GM19328 (cell line): ENCODE data around the gene EFNA3.

ENCODE experiments used
- ATAC-seq: cut with Tn5 transposase; IDR thresholded peaks from one replicate; pipeline ENCODE4 v1.9.1; 2021; ENCODE audit warnings: mild to moderate bottlenecking, moderate library complexity; ENCODE audit not compliant: unreplicated experiment

The EFNA3 gene

GRCh38 chr1:155048449-155049334, 29.9 kb upstream of the EFNA3 start:
- no peak for ATAC-seq

DNA sequence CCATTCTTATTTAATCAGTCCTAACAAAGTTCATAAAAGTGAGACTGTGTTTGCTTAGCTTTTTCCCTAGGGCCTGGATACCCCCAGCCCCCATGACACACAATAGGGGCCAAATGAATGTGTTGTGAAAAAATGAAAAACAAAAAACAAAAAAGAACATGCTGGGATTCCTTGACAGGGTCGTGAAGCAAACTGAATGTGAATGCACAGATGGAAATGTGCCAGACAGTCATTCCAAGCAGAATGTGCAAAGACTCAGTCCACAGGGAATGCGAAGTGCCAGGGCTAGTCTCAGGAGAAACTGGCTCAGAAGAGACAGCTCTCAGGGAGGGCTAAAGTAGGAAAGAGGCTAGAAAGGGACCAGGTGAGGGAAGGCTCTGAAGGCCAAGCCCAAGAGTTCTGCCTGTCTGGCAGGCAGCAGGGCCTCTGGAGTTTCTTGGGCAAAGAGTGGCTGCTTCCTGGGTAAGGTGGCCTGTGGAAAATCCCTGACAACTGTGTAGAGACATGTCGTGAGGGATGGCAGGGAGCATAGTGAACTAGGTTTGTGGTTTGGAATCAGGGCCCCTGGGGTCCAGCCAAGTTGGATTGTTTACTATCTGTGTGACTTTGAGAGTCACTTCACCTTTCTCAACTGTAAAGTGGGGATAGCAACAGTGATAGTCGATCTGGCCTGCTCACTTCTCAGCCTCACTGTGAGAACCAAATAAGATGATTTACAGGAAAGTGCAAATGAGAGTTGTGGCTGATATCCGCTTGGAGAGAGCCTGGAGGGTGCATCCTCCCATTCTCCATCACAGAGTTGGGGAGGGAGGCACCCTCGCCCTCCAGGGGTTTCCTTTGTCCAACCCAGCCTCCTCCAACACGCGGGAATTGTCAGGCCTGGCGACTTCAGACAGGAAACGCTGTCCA, 28.7 kb upstream of the EFNA3 start:
- no peak for ATAC-seq

DNA sequence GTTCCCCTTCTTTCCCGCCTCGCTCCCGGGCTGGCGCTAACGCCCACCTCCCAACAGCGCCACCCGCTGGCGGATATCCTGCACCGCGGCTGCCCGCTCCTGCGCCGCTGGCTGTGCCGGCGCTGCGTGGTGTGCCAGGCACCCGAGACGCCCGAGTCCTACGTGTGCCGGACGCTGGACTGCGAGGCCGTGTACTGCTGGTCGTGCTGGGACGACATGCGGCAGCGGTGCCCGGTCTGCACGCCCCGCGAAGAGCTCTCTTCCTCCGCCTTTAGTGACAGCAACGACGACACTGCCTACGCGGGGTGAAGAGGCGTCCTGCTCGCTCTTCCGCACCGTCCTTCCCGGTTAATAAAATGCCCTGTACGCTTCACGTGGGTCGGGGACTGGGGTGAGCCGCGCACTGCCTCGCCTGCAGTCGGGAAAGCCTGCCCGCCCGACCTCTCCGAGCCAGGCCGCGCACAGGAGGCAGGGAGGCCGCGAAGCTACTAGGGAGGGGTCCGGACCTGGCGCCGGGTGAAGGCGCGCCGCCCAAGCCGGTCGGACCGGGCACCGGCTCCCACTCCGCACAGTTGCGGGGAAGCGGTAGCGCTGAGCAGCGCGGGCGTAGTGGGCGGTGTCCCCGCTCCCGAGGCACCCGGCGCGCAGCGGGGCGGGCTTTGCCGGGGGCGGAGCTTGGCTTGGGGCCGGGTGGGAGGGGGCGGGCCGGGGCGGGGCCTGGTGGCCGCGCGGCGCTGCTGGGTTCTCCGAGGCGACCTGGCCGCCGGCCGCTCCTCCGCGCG, 27.9 kb upstream of the EFNA3 start, which contains the start of gene ADAM15:
Gene ADAM15 (plus strand): TSS at position 757 of the 782 bp plus-strand sequence. CDS start 71 bp downstream, outside the sequence.
- peak; percentile 70 for ATAC-seq

DNA sequence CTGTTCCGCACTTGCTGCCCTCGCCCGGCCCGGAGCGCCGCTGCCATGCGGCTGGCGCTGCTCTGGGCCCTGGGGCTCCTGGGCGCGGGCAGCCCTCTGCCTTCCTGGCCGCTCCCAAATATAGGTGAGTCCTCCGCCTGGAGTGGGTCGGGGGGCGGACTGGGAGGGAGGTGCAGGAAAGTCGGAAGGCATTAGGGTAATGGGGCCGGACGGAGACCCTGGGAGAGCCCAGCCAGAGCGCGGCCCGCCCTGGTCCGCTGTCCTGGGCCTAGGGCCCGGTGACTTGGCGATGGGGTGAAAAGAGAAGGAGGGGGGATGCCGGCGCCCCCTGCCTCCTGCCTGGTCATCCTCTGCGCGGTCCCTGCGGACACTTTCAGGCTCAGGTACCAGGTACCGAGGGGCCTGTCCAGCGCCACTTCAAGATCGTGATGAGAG, 27.3 kb upstream of the EFNA3 start:
- ATAC-seq: no peak

GRCh38 chr1:155051777-155052398, 26.7 kb upstream of the EFNA3 start:
- ATAC-seq: no peak

GRCh38 chr1:155052439-155053395, 25.9 kb upstream of the EFNA3 start:
- ATAC-seq: no peak

GRCh38 chr1:155053531-155054105, 25.0 kb upstream of the EFNA3 start:
- ATAC-seq: no peak

DNA sequence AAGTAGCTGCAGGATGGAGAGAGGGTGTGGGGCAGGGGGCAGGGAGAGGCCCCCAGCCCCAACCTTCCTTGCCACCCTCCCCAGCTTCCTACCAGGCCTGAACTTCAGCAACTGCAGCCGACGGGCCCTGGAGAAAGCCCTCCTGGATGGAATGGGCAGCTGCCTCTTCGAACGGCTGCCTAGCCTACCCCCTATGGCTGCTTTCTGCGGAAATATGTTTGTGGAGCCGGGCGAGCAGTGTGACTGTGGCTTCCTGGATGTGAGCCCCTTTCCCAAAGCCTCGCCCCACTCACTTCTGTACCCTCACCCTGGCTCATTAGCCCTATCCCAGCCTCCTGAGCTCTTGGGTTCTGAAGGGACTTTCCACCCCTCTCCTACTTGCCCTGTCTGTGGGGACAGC, 21.5 kb upstream of the EFNA3 start:
- ATAC-seq: no peak

- no peak for ATAC-seq
These were observed 20.8 kb upstream of the EFNA3 start for GRCh38 chr1:155057788-155058211.

DNA sequence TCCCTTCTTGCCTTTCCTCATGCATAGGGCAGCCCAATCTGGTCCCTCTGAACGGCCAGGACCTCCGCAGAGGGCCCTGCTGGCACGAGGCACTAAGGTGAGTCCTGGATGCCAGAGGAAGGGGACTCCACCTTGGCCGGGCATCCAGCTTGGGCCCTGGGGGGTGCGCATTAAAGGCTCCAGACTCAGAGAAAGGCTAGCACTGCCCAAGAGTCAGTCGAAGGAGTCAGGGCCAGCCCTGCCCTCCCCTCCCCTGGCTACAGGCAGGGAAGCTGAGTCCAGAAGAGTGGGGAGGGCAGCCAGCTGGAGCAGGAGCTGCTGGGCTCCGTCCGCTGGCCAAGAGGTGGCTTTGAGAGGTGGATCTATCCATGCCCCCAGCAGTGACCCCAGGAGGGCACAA, 17.9 kb upstream of the EFNA3 start:
- ATAC-seq: no peak

DNA sequence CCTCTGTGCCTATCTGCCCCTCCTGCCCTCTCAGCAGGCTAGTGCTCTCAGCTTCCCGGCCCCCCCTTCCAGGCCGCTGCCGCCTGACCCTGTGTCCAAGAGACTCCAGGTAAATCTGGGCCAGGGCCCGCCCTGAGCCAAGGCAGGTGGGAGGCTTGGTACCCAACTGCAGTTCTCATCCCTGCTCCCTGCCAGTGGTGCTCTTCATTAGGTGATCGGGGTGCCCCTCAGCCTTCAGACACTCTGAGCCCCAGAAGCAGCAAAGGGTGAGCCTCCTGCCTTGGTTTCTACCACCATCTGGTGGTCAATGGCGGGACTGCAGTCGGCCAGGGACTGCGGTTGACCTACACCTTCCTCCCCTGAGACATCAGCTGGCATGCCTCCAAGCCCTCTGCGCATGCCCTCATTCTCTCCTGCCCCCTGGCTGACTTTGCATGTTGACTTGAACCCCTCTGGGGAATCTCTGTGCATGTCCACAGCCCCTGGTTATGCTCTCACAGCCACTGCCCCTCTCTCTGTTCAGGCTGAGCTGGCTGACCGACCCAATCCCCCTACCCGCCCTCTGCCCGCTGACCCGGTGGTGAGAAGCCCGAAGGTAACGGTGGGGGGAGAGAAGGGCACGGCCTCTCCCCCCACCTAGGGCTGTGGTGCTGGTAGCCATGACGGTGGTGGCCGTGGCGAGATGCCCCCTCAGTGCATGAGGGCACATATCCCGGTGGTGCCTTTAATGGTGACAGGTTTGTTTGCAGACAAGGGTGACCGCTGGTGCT, 17.1 kb upstream of the EFNA3 start:
- ATAC-seq: no peak

DNA sequence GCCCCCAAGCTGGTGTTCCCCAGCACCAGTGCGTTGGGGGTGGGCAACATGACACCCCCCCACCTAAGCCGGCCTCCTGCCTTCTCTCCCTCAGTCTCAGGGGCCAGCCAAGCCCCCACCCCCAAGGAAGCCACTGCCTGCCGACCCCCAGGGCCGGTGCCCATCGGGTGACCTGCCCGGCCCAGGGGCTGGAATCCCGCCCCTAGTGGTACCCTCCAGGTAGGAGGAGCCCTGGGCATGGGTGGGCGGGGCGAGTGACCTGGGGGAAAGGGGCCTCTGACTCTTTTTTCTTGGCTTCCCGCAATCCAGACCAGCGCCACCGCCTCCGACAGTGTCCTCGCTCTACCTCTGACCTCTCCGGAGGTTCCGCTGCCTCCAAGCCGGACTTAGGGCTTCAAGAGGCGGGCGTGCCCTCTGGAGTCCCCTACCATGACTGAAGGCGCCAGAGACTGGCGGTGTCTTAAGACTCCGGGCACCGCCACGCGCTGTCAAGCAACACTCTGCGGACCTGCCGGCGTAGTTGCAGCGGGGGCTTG, 16.4 kb upstream of the EFNA3 start:
- ATAC-seq: no peak

GRCh38 chr1:155062702-155063411, 15.8 kb upstream of the EFNA3 start:
- no peak for ATAC-seq

DNA sequence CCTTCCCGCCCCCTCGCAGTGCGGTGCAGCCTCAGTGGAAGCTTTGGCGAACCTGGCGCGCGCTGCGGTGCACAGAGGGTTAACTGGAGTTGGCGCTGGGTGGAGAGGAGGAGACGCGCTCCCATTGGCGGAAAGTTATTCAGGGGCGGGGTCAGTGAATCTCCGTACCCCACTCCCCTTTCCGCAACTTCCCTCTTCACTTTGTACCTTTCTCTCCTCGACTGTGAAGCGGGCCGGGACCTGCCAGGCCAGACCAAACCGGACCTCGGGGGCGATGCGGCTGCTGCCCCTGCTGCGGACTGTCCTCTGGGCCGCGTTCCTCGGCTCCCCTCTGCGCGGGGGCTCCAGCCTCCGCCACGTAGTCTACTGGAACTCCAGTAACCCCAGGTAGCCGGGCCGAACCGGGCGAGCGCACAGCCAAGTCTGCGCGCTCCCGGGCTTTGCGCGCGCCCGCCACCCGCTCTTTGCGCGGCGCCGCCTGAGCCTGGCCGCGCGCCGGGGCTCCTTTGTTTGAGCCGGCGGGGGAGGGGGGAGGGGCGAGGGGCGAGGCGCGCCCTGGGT, 15.0 kb upstream of the EFNA3 start, which contains the start of gene EFNA4:
Gene EFNA4 (plus strand): TSS at position 191 of the 561 bp plus-strand sequence. CDS start 84 bp downstream, at position 275.
- ATAC-seq: peak; percentile 69

DNA sequence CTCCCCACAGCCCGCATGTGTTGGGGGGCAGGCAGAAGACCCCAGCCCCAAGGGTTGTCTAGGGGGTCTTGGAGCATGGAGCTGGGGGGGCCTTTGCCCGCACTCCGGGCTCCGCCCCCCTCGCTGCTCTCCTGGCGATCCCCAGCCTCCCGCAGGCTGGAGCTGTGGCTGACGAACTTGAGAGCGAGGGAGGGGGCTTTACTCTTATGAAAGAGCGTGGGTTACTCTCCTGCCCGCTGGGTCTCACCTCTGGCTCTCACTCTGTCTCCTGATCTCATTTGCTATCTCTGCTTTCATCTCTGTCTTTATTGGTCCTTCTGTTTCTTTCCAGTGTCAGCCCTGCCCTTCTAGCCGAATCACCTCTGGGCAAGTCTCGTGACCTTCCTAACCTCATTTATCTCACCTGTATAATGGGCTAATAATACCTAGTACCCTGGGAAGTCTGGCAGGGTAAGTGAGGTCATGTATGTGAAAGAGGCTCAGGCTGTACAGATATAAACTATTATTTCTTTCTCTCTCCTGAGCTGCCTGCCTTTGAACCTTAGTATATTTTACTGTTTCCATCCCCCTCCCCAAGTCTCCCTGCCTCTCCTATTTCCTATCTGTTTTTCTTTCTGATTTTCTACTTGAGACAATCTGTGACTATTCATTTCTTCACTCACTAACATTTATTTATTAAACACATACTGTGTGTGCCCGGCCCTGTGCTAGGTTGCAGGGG, 14.4 kb upstream of the EFNA3 start:
- ATAC-seq: no peak

- ATAC-seq: no peak
These were observed 13.7 kb upstream of the EFNA3 start for GRCh38 chr1:155064832-155065429.
